ENCODE measurements around the gene M1AP.
"Not testable (repeated sequence)": the region's sequence is repeated elsewhere in the genome, so short reads cannot be mapped to it uniquely, and the experiment has no call there.

Gene M1AP

DNA sequence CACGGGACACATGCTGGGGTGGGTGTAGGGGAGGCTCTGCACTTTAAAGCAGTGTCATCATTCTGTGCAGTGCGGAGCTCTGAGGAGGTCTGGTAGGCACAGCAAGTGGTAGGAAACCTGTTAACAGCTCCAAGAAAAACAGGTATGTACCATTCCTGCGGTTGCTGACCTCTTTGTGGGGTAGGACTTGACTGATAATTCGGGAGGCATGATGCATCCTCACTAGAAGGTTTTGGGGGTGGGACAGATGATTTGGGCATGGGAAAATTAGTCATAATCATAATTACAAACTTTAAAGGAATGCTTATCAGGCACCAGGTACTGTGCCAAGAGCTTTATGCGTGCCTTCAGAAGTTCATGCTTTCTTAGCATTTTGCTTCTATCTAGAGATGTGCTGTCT is 83.9 kb downstream of the M1AP start:
- DNase-seq (ENCODE audit: low read depth), result no peak

- DNase-seq (ENCODE audit: low read depth), result no peak
Measured at GRCh38 chr2:74562126-74562775, 85.9 kb downstream of the M1AP start.

GRCh38 chr2:74561022-74561421 is 87.1 kb downstream of the M1AP start:
- not testable (repeated sequence) for DNase-seq (ENCODE audit: low read depth)

GRCh38 chr2:74560591-74560990 is 87.5 kb downstream of the M1AP start:
- no peak for DNase-seq (ENCODE audit: low read depth)

GRCh38 chr2:74559912-74560311 is 88.2 kb downstream of the M1AP start:
- no peak for DNase-seq (ENCODE audit: low read depth)

DNA sequence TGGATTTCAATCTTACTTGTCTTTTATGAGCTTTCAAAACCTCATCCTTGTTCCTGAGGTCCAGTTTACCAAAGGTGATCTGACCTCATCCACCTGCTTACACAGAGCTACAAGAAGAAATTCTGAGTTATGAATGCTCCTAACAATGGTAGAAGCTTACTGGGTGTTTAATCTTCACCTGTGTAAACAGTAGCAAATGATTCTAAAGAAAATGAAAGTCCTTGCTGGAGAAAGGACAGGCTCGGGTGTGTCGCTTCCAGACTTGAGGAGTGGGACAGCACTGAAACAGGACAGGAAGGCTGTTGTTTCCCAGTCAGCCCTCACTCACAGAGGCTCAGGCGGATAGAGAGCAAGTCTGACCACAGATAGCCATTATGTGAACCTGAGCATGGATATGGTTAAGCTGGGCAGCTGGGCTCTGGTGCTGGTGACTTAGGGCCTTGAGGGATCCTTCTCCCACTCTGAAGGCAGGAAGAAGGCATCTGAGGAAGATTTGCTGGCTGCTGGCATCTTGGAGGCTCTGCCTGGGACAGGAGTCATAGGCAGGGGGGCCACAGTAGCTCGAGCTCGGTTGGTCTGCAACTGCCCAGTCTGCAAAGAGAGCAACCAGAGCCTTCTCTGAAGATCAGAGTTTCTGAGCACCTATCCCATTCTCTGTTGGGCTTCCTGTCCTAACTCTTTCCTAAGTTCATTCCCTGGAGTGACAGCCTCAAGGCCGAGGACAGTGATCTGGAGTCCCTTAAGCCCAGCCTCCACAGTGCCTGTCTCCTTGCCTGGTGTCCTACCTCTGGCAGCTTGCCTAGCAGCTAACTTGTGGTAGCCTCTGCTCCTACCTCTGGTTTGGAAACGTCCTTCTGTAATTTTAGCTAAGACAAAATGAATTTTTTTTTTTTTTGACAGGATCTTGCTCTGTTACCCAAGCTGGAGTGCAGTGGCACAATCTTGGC is 89.6 kb downstream of the M1AP start:
- no peak for DNase-seq (ENCODE audit: low read depth)

GRCh38 chr2:74556831-74557370 is 91.2 kb downstream of the M1AP start:
- DNase-seq (ENCODE audit: low read depth), result no peak

DNA sequence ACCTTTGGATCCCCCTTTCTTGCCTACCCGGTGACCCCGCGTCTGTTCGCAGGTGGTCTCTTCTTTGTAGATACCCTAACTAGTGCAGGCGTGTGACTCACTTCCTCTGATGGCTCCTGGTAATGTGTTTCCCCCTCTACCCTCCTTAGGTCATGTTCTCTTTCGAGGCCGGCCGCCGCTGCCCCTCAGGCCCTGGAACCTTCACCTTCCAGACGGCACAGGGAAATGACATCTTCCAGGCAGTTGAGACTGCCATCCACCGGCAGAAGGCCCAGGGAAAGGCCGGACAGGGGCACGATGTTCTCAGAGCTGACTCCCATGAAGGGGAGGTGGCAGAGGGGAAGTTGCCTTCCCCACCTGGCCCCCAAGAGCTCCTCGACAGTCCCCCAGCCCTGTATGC is 92.0 kb downstream of the M1AP start:
- no peak for DNase-seq (ENCODE audit: low read depth)

- DNase-seq (ENCODE audit: low read depth), result no peak
Measured at GRCh38 chr2:74555610-74556103, 92.5 kb downstream of the M1AP start.

- no peak for DNase-seq (ENCODE audit: low read depth)
Measured at GRCh38 chr2:74554820-74555531, 93.2 kb downstream of the M1AP start.

DNA sequence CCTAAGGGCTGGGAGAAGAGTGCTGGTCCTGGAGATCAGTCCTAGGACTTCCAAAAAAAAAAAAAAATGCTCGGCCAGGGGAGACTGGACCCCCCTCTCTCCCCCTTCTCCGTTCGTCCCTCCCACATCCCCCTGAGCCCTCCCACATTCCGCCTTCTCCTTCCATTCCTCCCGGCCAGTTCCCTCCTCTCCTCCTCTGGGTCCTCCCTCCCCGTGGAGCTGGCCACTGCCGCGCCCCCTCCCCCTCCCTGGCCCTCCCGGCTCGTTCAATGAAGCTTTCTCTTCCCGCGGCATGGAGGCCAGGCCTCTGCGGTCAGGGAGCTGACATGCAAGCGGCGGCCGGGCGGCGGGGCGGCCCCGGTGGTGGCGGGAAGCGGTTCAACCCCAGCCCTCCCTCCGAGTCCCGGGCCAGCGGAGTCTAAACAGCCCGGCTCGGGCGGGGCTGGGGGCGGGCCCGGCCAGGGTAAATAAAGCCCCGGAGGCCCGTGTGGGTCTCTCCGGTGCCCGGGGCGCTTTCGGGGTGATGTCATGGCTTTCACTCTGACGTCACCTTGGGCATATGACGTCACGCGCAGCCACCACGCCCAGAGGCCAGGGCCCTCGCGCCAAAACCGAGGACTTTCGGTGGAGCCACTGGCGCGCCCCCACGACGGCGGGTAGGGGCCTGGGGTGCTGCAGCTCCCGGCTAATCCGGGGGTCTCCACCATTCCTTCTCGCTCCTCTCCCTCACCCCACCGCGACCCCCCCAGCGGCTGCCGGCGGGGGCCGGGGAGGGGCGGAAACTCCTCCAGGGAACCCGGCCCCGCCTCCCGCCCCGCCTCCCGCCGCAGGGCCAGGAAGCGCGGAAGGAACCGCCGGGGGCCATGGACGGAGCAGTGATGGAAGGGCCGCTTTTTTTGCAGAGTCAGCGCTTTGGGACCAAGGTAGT is 94.0 kb downstream of the M1AP start, which contains the start of the genes DOK1 and LOXL3:
TSS of gene DOK1 (plus strand) at position 829 of the 928 bp plus-strand sequence. CDS start at position 864, 35 bp downstream.
TSS of gene LOXL3 (minus strand) at position 51 of the 928 bp plus-strand sequence. CDS start 1,308 bp downstream, outside the sequence.
- peak; percentile 67 for DNase-seq (ENCODE audit: low read depth)

DNA sequence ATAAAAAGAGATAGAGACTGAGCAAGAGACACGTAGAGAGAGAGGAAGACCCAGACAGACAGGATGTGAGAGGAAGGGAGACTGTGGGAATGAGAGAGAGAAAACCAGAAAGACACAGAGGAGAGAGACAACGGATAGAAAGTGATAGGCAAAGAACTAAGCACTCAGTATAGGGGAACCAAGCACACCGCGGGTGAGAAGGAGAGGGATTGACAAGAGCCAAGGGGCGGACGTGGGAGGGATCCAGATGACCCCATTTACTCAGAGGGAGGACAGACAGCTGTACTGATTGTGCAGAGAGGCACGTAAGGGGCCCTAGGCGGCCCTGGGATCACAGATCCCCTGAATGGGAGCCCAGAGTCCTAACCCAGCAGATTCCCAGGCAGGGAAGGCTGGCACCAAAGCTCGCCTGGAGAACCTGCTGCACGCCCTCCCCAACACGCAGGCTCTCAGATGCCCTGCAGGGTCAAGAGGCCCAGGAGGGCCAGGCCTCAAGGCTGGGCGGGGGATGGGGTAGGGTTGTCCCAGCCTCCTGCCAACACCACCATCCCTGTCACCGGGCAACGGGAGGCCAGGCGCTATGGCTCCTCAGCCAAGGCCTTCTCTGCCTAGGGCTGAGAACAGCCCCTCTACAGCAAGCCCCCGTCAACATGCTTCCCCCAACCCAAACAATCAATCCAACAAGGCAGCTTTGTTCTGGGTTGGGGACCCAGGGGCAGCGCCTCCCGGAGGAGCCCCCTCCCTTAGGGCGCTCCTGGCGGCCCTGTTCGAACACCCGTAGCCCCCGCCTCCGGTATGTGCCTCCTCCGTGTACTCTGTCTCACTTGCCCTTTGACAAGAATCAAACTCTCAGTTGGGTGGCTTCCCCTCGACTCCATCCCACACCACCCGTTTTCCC is 95.0 kb downstream of the M1AP start:
- no peak for DNase-seq (ENCODE audit: low read depth)

- DNase-seq (ENCODE audit: low read depth), result no peak
Measured at GRCh38 chr2:74551942-74552913, 95.9 kb downstream of the M1AP start.

DNA sequence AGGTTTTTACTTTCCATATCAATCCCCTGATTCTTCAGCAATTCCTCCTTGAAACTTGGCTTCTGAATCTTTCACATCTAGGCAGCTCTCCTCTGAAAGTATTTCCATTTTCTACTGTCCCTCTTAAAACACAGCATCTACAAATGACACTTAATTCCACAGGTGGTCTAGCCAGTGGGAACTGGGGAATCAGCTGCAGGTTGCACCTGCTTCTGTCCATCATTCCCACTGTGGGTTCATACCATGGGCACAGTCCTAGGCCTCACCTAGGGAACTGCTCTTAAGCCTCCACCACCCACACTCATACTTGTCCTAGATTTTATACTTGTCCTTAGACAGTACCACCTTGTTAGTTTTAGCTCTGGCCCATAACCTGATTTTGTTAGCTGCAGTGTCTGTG is 96.6 kb downstream of the M1AP start:
- DNase-seq (ENCODE audit: low read depth), result no peak

GRCh38 chr2:74550231-74550630 is 97.9 kb downstream of the M1AP start:
- DNase-seq (ENCODE audit: low read depth), result no peak

DNA sequence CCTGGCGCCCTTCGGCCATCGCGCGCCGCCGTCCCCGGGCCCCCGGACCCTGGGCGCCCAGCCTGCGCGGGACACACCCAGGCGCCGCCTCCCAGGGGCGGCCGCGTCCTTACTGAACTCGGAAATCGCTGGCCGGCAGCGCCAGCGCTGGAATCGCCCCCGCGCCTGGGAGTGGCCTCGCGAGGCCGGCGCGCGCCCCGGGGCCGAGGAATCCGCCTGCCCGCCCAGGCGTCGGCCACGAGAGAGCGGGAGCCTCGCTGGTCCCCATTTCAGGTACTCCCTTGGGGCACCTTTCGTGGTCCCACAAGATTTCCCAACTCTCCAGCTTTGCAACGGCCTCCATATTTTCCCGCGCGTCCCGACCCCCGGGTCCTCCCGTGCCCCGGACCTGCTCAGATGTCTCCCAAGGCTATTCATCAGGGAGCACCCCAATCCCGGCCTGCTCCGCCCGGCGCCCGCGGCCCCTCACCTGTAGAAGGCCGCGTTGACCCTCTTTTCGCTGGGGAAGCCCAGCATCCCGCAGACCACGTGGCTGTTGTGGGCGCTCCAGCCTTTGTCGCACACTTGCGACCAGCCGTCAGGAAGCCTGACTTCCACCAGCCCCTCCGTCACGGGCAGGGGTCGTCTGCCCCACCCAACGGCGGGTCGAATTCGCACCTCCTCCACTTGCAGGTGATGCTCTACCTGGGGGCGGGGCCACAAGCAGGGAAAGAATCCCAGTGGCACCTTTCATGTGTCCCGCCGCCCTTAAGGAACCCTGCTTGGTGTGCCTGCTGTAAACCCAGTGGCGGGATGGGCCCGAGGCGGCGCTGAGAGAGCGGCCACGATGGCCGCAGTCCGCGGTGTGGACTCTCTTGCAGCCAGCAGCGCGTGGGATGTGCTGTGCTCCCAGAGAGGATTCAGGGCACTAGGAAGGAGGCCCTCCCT is 99.0 kb downstream of the M1AP start:
- no peak for DNase-seq (ENCODE audit: low read depth)

GRCh38 chr2:74548285-74548899 is 99.7 kb downstream of the M1AP start:
- no peak for DNase-seq (ENCODE audit: low read depth)
